Activated T-cell treated with anti-CD3 and anti-CD28 coated beads for 24 hours (primary cell): Measurements from ENCODE around the gene ROBO2.

ENCODE experiments used
- DNase-seq: peaks from one replicate; pipeline ENCODE4 v3.0.0-alpha.2; 2020; ENCODE audit warnings: low read depth

ROBO2 gene

GRCh38 chr3:77259694-77260093 is 219.8 kb downstream of the ROBO2 start:
- DNase-seq = no peak

GRCh38 chr3:77262361-77262760 is 222.5 kb downstream of the ROBO2 start:
- no peak for DNase-seq

- DNase-seq = no peak
Observed at GRCh38 chr3:77267589-77267988, 227.7 kb downstream of the ROBO2 start.

GRCh38 chr3:77271306-77271705 is 231.4 kb downstream of the ROBO2 start:
- no peak for DNase-seq

GRCh38 chr3:77271711-77272110 is 231.8 kb downstream of the ROBO2 start:
- DNase-seq = no peak

GRCh38 chr3:77279276-77279675 is 239.4 kb downstream of the ROBO2 start:
- no peak for DNase-seq

- no peak for DNase-seq
Observed at GRCh38 chr3:77281721-77282120, 241.8 kb downstream of the ROBO2 start.

- DNase-seq = no peak
Observed at GRCh38 chr3:77283108-77283507, 243.2 kb downstream of the ROBO2 start.

GRCh38 chr3:77288348-77288747 is 248.4 kb downstream of the ROBO2 start:
- no peak for DNase-seq

- DNase-seq = no peak
Observed at GRCh38 chr3:77296527-77296926, 256.6 kb downstream of the ROBO2 start.

- no peak for DNase-seq
Observed at GRCh38 chr3:77298417-77298816, 258.5 kb downstream of the ROBO2 start.

GRCh38 chr3:77303955-77304699 is 264.2 kb downstream of the ROBO2 start:
- no peak for DNase-seq

- no peak for DNase-seq
Observed at GRCh38 chr3:77304700-77305021, 264.8 kb downstream of the ROBO2 start.

GRCh38 chr3:77309460-77309859 is 269.6 kb downstream of the ROBO2 start:
- DNase-seq = no peak

- DNase-seq = no peak
Observed at GRCh38 chr3:77313843-77314242, 273.9 kb downstream of the ROBO2 start.

GRCh38 chr3:77319711-77320110 is 279.8 kb downstream of the ROBO2 start:
- DNase-seq = no peak

GRCh38 chr3:77320514-77320913 is 280.6 kb downstream of the ROBO2 start:
- DNase-seq = no peak

GRCh38 chr3:77321646-77322045 is 281.7 kb downstream of the ROBO2 start:
- no peak for DNase-seq

- no peak for DNase-seq
Observed at GRCh38 chr3:77323626-77324025, 283.7 kb downstream of the ROBO2 start.

- no peak for DNase-seq
Observed at GRCh38 chr3:77324105-77324504, 284.2 kb downstream of the ROBO2 start.

- no peak for DNase-seq
Observed at GRCh38 chr3:77325280-77325679, 285.4 kb downstream of the ROBO2 start.

- no peak for DNase-seq
Observed at GRCh38 chr3:77325702-77326101, 285.8 kb downstream of the ROBO2 start.

- no peak for DNase-seq
Observed at GRCh38 chr3:77326586-77326985, 286.7 kb downstream of the ROBO2 start.

- DNase-seq = no peak
Observed at GRCh38 chr3:77328690-77329089, 288.8 kb downstream of the ROBO2 start.

- DNase-seq = no peak
Observed at GRCh38 chr3:77329116-77329515, 289.2 kb downstream of the ROBO2 start.
